Keratinocyte (primary cell): ENCODE measurements around the gene ASTN2. TPM values are rescaled to one million over a fixed set of nuclear protein-coding genes. Genes with fewer than 3 reads are reported as not detected.

Experiments used
- DNase-seq: peaks from one replicate; pipeline ENCODE4 v3.0.0-alpha.2; 2011; ENCODE audit warnings: low read depth, missing footprints, low spot score
- FAIRE-seq: peaks from 2 replicates; lab custom pipeline; 2011; peaks lifted over from hg19 to GRCh38; lab: Jason Lieb, UNC
- H2AFZ ChIP-seq: 2 replicates; pipeline ENCODE4 v1.6.0; 2012; ENCODE audit warnings: low read length, control low read depth, inconsistent platforms; ENCODE audit not compliant: control insufficient read depth
- H3K27ac ChIP-seq: 2 replicates; pipeline ENCODE4 v1.5.1; 2011; ENCODE audit warnings: low read length; ENCODE audit not compliant: control insufficient read depth, insufficient read depth
- H3K27me3 ChIP-seq: 3 replicates; pipeline ENCODE4 v1.6.0; 2011; ENCODE audit warnings: low read length; ENCODE audit not compliant: control insufficient read depth, insufficient read depth; ENCODE audit errors: extremely low read depth
- H3K36me3 ChIP-seq, 2 experiments: 2 replicates in 1 of 2; 3 replicates in 1 of 2; pipeline ENCODE4 v1.5.1; 2011; ENCODE audit warnings: low read length in 2 of 2, mild to moderate bottlenecking in 1 of 2; ENCODE audit not compliant: control insufficient read depth in 2 of 2, insufficient read depth in 2 of 2; ENCODE audit errors: extremely low read depth in 1 of 2
- H3K4me1 ChIP-seq: 3 replicates; pipeline ENCODE4 v1.5.1; 2011; ENCODE audit warnings: low read length; ENCODE audit not compliant: control insufficient read depth, insufficient read depth; ENCODE audit errors: extremely low read depth
- H3K4me2 ChIP-seq: 3 replicates; pipeline ENCODE4 v1.6.0; 2011; ENCODE audit warnings: low read depth, low read length; ENCODE audit not compliant: control insufficient read depth, insufficient read depth; ENCODE audit errors: extremely low read depth
- H3K4me3 ChIP-seq, 3 experiments: fragments of 200-600 bp in 1 of 3; sonication (generic) in 1 of 3; 2 replicates in 2 of 3; 3 replicates in 1 of 3; pipeline ENCODE4 v1.5.1; 2011 to 2016; ENCODE audit warnings: low read length in 3 of 3, mild to moderate bottlenecking in 3 of 3, control low read depth in 2 of 3, inconsistent platforms in 1 of 3, low read depth in 1 of 3, mixed read lengths in 1 of 3, mixed run types in 1 of 3, moderate library complexity in 1 of 3; ENCODE audit not compliant: control insufficient read depth in 2 of 3, insufficient read depth in 2 of 3; ENCODE audit errors: extremely low read depth in 1 of 3
- H3K79me2 ChIP-seq: 2 replicates; pipeline ENCODE4 v1.6.0; 2012; ENCODE audit warnings: low read length; ENCODE audit not compliant: control insufficient read depth, insufficient read depth
- H3K9ac ChIP-seq: 3 replicates; pipeline ENCODE4 v1.6.0; 2011; ENCODE audit warnings: low read length; ENCODE audit not compliant: control insufficient read depth, insufficient read depth; ENCODE audit errors: extremely low read depth
- H3K9me1 ChIP-seq: 3 replicates; pipeline ENCODE4 v1.6.0; 2011; ENCODE audit warnings: low read length; ENCODE audit not compliant: control insufficient read depth, insufficient read depth; ENCODE audit errors: extremely low read depth
- H3K9me3 ChIP-seq: 2 replicates; pipeline ENCODE4 v1.5.1; 2012; ENCODE audit warnings: low read depth, low read length; ENCODE audit not compliant: control insufficient read depth
- H4K20me1 ChIP-seq: 3 replicates; pipeline ENCODE4 v1.6.0; 2011; ENCODE audit warnings: low read length; ENCODE audit not compliant: control insufficient read depth, insufficient read depth; ENCODE audit errors: extremely low read depth
- CTCF ChIP-seq, 3 experiments: IDR thresholded peaks in 1 of 3; conservative IDR thresholded peaks in 1 of 3; optimal IDR thresholded peaks in 1 of 3; 2 replicates in 2 of 3; 3 replicates in 1 of 3; pipeline versions ENCODE3 to v1.5.1; 2011; ENCODE audit warnings: low read length in 3 of 3, mild to moderate bottlenecking in 3 of 3, moderate library complexity in 2 of 3, control low read depth in 1 of 3, inconsistent platforms in 1 of 3; ENCODE audit not compliant: insufficient read depth in 2 of 3; ENCODE audit errors: extremely low read depth in 1 of 3
- EZH2 ChIP-seq: IDR thresholded peaks from one replicate; pipeline ENCODE4 v1.6.1; 2012; ENCODE audit warnings: inconsistent platforms, mild to moderate bottlenecking, low read length, moderate library complexity
- dilution Hi-C: fragments of 300-500 bp; cut with MboI; formaldehyde crosslinking; loops from one replicate; pipeline ENCODE4 v1.7.0; 2020; ENCODE audit warnings: low sequenced_read_pairs; ENCODE audit not compliant: extremely low pct_ligation_motif_present
- polyA plus RNA-seq, 5 experiments: library from polyadenylated mRNA; depleted of rRNA in 3 of 5; stranded (reverse) in 3 of 5; stranded (forward) in 1 of 5; unstranded in 1 of 5; fragments of >200 nt; gene quantifications; 1 replicate in 1 of 5; 2 replicates in 3 of 5; 3 replicates in 1 of 5; pipeline versions ENCODE4 v1.2.1 to v1.2.3, GENCODE V29; 2011 to 2012; ENCODE audit warnings: missing spikeins in 2 of 5, low read depth in 1 of 5, low replicate concordance in 1 of 5

Gene ASTN2
- polyA plus RNA-seq, 1 donor (not counting 4 experiments of a cell fraction or from before 2014, with no cell fraction given) = 0.31 TPM

GRCh38 chr9:116904165-116904564, 510.7 kb downstream of the ASTN2 start:
- peak in 1 of 3 experiments; percentile 22 for TF ChIP-seq CTCF (optimal IDR thresholded peaks at IDR 0.05 in 1 of 3, IDR thresholded peaks at IDR 0.05 in 1 of 3, conservative IDR thresholded peaks at IDR 0.05 in 1 of 3; ENCODE audit: extremely low read depth in 1 of 3, insufficient read depth in 2 of 3, low read length in 3 of 3)
- no peak for TF ChIP-seq EZH2
- Histone ChIP-seq H3K27ac (no peak overlapping the region), H4K20me1 (no peaks in the 10 kb centered on the region), H3K9ac (no peak overlapping the region), H3K4me2 (no peak overlapping the region), H3K9me1 (peaks cover 2% of the 10 kb centered on the region), H3K4me3 (no peak overlapping the region), H3K9me3 (no peaks in the 10 kb centered on the region), H3K27me3 (no peaks in the 10 kb centered on the region), H3K4me1 (no peaks in the 10 kb centered on the region), H2AFZ (no peak overlapping the region), H3K79me2 (no peaks in the 10 kb centered on the region), H3K36me3 (no peaks in the 10 kb centered on the region)
- FAIRE-seq (no peak), DNase-seq (no peak)
- dilution Hi-C loops = no loop called here

- TF ChIP-seq EZH2 (no peak), CTCF (optimal IDR thresholded peaks at IDR 0.05 in 1 of 3, IDR thresholded peaks at IDR 0.05 in 1 of 3, conservative IDR thresholded peaks at IDR 0.05 in 1 of 3; ENCODE audit: extremely low read depth in 1 of 3, insufficient read depth in 2 of 3, low read length in 3 of 3) (no peak)
- no peak overlapping the region for H3K9ac ChIP-seq
- H3K79me2 ChIP-seq = no peaks in the 10 kb centered on the region
- H3K9me3 ChIP-seq = no peaks in the 10 kb centered on the region
- no peak overlapping the region for H3K27ac ChIP-seq
- no peaks in the 10 kb centered on the region for H3K36me3 ChIP-seq
- no peak overlapping the region for H3K4me2 ChIP-seq
- no peaks in the 10 kb centered on the region for H3K9me1 ChIP-seq
- no peaks in the 10 kb centered on the region for H4K20me1 ChIP-seq
- dilution Hi-C loops = no loop called here
- H3K4me3 ChIP-seq = no peak overlapping the region
- no peak overlapping the region for H2AFZ ChIP-seq
- DNase-seq = peak; percentile 9
- no peaks in the 10 kb centered on the region for H3K4me1 ChIP-seq
- no peaks in the 10 kb centered on the region for H3K27me3 ChIP-seq
- FAIRE-seq = no peak
These were observed 513.6 kb downstream of the ASTN2 start for GRCh38 chr9:116901260-116901659.
